ENCODE data around the gene LSAMP. TPM values are rescaled to one million over a fixed set of nuclear protein-coding genes. Genes with fewer than 3 reads are reported as not detected.

LSAMP gene
- total and polyA plus RNA-seq, 2 of the 8 experiments (the other 6 are each of a cell fraction or from before 2014, with no cell fraction given), result 1.8 to 5.7 TPM

- TF ChIP-seq CHD7 (IDR thresholded peaks at IDR 0.05; ENCODE audit: insufficient replicate concordance, low read length), result no peak
- TF ChIP-seq KDM1A (IDR thresholded peaks at IDR 0.05; ENCODE audit: borderline replicate concordance, low read length), result no peak
- TF ChIP-seq SRF (IDR thresholded peaks at IDR 0.05; ENCODE audit: low read depth, low read length), result no peak
These were observed 614.4 kb downstream of the LSAMP start (continued) for GRCh38 chr3:115830764-115831395.

Measured in H1 (cell line).